ENCODE data around the gene LSS.
"Not testable (repeated sequence)": the region's sequence is repeated elsewhere in the genome, so short reads cannot be mapped to it uniquely, and the experiment has no call there.

LSS gene

GRCh38 chr21:46226920-46227599 lies 1.5 kb downstream of the LSS start:
- H3K4me3 ChIP-seq (replicated peaks; ENCODE audit: low read depth, low read length) = peak overlapping the region; percentile 90
- TF ChIP-seq CTCF (IDR thresholded peaks at IDR 0.05; ENCODE audit: low read length, missing control alignments) = no peak
- peak; percentile 94 for DNase-seq (ENCODE audit: low read depth)

DNA sequence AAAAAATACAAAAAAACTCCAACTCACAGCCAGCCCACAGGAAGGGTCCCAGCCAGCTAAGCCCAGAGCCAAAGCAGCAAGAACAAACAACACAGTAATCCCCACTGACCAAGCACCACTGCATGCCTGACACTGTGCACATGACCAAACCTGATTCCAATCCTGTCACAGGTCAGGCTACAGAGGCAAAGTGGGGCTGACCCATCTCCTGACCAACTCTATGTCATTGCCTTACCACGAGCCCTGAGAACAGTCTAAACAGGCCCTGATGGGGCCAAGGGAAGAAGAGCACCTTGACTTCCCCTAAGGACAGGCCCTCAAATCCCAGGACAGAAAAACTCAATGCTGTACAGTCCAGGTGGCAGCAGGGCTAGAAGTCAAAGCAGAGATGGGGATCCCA lies 2.4 kb downstream of the LSS start:
- DNase-seq (ENCODE audit: low read depth) = peak; percentile 30
- peak overlapping the region; percentile 90 for H3K4me3 ChIP-seq (replicated peaks; ENCODE audit: low read depth, low read length)
- no peak for TF ChIP-seq CTCF (IDR thresholded peaks at IDR 0.05; ENCODE audit: low read length, missing control alignments)

DNA sequence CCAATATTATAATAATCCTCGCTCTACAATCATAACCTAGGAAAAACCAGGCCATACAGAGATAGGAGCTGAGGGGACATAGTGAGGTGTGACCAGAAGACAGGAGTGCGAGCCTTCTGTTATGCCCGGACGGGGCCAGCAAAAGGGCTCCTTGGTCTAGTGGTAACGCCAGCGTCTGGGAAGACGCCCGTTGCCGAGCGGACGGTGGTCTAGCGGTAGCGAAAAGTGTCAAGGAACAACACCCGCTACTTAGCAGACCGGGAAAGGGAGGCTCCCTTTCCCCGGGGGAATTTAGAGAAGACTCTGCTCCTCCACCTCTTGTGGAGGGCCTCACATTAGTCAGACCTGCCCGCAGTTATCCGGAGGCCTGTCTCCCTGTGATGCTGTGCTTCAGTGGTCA lies 4.9 kb downstream of the LSS start:
- not testable (repeated sequence) for DNase-seq (ENCODE audit: low read depth)

DNA sequence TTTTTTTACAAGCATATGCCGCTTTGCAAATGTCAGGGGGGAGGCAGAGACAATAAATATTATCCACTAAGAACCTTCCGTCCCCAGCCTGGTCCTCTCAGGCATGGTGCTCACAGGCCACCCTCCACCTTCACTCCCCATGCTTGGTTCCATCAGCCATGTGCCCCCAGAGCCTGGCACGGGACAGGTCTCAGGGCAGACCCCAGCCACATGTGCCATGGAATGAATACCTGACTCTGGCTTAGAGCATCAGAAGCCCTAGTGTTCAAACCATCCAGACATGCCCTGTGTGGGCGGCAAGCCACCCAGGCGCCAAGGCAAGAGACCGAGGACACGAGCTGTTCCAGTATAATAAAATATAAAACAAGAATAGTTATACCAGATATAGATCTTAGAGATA lies 5.4 kb downstream of the LSS start:
- no peak for TF ChIP-seq CTCF (IDR thresholded peaks at IDR 0.05; ENCODE audit: low read length, missing control alignments)
- DNase-seq (ENCODE audit: low read depth) = no peak
- no peak overlapping the region for H3K4me3 ChIP-seq (replicated peaks; ENCODE audit: low read depth, low read length)

More for the DNA sequence above, 4.9 kb downstream of the LSS start:
- not testable (repeated sequence) for H3K4me3 ChIP-seq (replicated peaks; ENCODE audit: low read depth, low read length)

DNA sequence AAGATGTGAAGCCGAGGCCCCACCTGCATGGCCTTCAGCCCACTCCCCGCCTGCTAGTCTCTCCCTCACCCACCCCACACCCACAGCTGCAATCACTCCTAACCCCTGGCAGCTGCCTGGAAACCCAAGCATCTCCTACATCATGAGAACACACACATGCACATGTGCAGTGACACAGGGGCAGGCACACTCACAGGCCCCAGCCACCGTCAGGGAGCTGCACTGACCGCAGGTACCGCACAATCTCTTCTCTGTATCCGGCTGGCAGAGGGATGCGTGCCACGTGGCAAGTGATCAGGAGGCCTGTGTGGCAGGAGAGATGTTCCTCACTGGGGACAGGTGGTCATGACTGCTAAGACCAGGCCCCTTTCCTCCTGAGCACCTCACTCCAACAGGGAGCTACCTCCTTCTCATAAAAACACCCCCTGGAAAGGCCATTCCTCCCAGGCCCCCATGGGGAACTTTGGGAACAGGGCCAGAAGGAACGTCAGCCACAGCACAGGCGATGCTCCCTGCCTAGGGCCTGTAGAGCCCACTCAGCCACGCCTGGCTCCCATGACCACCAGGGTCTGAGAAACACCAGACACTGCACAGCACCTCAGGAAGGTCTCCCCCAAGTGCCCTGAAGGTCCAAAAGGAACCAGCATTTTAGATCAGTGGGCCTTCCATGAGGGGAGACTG lies 6.0 kb downstream of the LSS start:
- no peak for DNase-seq (ENCODE audit: low read depth)
- H3K4me3 ChIP-seq (replicated peaks; ENCODE audit: low read depth, low read length) = no peak overlapping the region
- TF ChIP-seq CTCF (IDR thresholded peaks at IDR 0.05; ENCODE audit: low read length, missing control alignments) = no peak

DNA sequence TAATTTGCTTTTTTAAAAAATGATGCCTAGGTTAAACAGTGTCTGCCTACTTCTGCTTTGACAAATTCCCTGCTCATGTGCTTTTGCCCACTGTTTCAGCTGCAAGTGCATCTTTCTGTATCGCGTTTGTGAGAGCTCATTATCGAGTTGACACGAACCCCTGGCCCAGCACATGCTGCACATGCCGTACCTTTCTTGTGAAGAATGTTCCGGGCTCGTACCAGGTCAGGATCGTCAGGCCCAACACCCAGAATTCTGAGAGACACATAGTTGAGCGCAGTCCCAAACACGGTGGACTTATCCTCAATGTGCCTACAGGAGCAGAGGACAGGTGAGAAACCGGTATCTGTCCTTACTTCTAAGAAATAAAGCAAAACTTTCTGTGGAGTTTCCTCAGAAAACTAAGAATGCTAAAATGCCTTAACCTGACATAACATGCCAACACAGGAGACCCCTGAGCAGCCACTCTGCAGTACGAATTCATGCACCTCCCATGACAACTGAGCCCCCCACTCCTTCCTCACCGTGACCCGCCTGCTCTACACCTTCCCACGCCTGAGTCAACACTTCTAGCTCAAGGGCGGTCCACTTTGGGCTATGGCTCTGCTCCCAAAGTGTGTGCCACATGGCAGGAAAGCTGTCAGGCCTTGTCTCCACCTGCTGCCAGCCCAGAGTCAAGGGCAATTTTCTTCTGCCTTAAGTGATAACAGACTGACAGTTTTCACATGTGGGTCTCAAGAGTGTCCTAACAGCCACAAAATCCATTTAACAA lies 6.7 kb downstream of the LSS start:
- no peak overlapping the region for H3K4me3 ChIP-seq (replicated peaks; ENCODE audit: low read depth, low read length)
- no peak for TF ChIP-seq CTCF (IDR thresholded peaks at IDR 0.05; ENCODE audit: low read length, missing control alignments)
- DNase-seq (ENCODE audit: low read depth) = no peak

DNA sequence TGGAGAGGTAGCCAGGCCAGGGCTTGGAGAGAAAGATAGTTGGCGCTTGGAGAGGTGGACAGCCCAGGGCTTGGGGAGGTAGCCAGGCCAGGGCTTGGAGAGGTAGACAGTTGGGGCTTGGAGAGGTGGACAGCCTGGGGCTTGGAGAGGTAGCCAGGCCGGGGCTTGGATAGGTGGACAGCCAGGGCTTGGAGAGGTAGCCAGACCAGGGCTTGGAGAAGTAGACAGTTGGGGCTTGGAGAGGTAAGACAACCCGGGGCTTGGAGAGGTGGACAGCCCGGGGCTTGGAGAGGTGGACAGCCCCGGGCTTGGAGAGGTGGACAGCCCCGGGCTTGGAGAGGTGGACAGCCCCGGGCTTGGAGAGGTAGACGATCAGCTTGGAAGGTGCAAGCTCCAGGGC lies 7.7 kb downstream of the LSS start:
- no peak for TF ChIP-seq CTCF (IDR thresholded peaks at IDR 0.05; ENCODE audit: low read length, missing control alignments)
- DNase-seq (ENCODE audit: low read depth) = no peak
- H3K4me3 ChIP-seq (replicated peaks; ENCODE audit: low read depth, low read length) = no peak overlapping the region

All from fibroblast of pulmonary artery (primary cell).